ENCODE measurements around the gene TMUB2. TPM values are rescaled to one million over a fixed set of nuclear protein-coding genes. Genes with fewer than 3 reads are reported as not detected.

Gene TMUB2
- total RNA-seq, 1 donor from 2014 or later, result 16.4 TPM

DNA sequence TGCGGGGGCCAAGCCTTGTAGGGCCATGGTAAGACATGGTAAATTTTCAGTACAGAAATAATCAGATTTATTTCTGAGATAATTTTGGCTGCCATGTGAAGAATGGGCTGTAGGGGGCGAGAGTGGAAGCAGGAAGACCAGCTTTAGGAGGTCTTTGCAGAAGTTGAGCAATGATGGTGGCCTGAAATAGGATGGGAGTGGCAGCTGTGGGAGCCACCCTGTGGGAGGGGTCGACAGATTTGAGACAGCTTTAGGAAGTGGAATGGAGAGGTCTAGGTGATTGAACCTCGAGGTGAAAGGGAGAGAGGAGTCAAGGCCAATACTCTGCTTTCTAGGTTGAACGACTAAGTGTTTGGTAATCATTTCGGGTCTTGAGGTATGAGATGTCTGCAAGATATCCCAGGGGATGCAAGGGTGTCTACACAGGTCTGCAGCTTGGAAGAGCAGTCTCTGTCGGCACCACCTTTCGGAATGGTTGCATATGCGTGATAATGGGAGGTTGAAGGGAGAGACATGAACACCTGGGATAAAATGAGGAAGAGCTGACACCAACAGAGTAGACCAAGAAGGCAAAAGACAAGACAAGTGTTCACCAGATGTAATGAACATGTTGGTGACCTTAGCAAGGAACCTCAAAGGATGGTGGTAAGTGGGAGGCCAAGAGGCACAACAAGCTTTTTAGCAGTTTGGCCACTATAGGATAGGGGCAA is 17.1 kb downstream of the TMUB2 start:
- no peak for DNase-seq

DNA sequence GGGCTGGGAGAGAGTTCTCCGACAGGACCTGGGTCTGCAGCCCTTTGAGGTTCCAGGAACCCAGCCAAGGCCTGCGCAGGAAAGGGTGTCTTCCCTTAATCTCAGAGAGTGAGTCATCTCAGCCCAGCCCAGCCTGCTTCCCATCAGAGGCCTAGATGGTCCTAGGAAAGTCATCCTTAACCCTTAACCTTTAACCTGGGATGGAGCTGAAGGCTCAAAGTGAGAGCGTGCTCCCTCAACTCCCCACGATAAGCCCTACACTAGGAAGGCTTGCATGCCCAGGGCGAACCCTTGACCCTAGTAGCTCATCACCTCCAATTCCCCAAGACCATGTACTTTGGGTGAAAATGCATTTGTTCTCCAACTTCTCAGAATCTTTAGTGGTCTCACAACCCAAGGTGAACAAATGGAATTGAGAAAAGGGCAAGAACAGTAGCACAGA is 17.7 kb downstream of the TMUB2 start:
- no peak for DNase-seq

DNA sequence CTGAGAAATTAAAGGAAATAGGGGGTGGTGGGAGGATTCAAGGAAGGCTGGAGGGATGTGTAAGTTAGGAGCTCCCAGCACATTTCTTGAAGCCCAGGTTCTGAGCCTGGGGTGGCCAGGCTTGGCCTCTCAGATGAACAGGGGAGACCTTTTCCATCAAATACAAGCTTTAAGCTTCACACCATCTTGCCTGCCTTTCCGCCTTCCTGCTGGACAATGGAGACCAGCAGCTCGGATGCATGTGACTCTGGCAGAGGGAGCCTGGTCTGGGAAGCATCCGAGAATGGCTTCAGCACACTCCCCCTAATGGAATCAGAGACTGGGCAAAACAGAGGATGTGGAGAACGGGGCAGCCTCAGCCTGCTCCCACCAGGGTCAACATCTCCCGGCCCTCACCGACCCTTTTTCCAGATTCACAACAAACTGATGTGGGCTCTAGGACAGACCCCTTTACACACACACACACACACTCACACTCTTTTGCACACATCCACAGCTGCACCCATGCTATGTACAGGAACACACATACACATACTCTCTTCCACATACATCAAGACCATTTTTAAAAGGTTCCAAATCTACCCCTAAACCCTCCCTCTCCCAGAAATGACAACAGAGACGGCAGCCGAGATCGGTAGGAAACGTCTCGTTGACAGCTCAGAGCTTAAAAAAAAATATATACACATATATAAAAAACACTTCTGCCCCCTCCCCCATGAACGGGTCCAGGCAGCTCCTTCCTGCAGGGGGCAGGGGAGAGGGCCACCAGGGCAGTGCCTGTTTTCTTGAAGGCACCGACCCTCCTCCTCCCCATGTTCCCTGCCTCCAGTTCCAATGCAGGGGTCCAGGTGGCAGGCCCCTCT is 19.4 kb downstream of the TMUB2 start:
- DNase-seq, result no peak

DNA sequence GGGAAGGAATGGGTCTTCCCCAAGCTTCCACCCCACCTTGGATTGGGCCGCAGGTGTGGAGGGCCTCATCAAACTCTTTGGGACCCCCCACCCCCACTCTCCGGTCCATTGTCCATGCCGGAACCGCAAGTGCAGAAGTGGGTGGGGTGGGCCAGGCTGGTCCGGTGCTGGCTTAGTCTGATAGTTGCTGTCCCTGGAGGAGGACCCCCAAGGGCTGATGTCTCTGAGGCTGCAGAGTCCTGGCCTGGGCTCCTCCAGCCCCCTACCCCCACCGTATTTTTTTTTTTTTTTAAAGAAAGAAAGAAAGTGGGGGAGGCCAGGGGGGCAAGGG is 20.0 kb downstream of the TMUB2 start:
- no peak for DNase-seq

DNA sequence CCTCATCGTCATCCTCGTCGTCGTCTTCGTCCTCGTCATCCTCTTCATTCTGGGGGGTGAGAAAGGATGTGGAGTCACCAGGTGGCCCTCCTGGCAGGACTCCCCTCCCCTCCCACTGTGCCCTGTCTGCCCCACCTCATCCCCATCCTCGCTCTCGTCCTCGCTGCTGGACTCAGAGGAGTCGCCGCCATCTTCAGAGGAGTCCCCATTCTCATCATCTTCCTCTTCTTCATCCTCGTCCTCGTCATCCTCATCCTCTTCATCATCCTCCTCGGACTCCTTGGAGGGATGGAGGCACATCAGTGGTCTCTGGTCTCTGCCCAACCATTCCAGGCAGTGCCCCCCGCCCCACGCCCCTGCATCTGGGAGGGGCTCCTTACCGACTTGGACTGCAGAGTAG is 20.5 kb downstream of the TMUB2 start:
- no peak for DNase-seq

DNA sequence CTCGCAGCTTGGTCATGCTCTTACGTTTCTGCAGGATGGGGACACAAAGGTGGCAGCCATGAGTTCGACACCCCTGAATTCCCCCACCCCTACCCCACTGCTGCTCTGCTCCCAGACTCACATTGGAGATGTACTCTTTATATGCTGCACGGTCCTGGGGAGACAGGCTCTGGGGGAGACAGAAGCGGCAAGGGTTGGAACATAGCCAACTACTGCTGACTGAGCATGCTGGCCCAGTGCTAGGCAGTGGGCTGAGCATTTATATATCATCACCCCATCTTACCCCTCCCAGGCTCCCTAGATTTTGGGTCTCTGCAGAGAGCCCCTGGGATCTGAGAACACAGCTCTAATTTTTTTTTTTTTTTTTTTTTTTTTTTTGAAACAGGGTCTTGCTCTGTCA is 21.0 kb downstream of the TMUB2 start:
- DNase-seq, result no peak

DNA sequence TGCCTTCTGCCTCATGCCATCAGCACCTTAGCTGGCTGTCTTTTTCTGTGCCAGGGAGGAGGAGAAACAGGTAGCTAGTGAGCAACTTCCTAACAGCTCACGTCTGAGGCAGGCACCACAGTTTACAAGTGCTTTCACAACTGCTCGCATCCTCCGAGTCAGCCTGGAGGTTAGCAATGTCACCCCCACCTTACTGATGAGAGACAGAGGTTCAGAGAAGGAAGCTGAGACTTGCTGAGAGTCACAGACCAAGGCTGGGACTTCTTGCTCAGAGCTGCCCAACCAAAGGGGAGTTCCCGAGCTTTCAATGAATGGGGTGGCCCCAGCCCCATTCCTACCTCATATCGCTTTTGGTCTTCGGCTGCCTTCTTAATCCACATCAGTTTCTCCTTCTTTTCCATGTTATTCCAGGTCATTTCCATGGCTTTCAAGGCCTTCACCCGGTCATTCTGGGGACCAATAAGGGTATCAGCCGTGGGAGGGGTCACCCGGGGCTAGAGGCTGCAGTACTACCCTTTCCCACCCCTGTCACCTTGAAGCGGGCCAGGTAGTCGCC is 23.1 kb downstream of the TMUB2 start:
- no peak for DNase-seq

DNA sequence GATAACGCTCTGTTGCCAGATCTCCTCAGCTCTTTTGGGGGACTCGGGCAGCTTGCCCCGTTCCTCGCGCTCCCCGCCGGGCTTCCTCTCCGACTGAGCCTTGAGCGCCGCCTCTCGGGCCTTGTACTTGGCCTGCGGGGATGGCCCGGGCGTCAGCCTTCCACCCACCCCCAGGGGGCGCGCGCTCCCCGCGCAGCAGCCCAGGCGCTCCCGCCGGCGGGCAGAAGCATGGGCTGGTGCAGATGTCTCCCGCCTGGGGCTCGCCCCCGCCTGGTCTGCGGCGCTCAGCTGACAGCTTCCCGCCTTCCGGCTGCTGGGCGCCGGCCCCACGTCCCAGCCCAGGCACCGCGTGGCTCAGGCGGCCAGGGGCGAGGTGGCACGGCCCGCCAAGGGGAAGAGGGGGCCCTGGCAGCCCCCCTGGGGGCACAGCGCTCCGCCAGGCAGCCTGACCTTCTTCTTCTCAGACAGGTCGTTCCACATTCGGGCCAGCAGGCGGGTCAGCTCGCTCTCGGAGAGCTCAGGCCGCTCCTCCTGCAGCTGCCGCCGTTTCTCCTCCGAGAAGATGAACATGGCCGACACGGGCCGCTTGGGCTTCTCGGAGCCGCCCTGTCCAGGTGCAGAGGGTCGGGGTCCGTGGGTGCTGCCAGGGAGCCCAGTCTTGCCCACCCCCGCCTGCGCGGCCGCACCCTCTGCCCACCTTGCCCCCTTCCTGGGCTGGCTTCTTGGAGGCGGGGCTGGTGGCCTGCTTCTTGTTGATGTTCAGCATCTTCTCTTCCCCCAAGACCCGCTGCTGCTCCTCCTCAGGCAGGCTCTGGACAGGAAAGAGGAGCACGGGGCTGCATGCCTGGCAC is 23.8 kb downstream of the TMUB2 start:
- DNase-seq, result peak; percentile 63

DNA sequence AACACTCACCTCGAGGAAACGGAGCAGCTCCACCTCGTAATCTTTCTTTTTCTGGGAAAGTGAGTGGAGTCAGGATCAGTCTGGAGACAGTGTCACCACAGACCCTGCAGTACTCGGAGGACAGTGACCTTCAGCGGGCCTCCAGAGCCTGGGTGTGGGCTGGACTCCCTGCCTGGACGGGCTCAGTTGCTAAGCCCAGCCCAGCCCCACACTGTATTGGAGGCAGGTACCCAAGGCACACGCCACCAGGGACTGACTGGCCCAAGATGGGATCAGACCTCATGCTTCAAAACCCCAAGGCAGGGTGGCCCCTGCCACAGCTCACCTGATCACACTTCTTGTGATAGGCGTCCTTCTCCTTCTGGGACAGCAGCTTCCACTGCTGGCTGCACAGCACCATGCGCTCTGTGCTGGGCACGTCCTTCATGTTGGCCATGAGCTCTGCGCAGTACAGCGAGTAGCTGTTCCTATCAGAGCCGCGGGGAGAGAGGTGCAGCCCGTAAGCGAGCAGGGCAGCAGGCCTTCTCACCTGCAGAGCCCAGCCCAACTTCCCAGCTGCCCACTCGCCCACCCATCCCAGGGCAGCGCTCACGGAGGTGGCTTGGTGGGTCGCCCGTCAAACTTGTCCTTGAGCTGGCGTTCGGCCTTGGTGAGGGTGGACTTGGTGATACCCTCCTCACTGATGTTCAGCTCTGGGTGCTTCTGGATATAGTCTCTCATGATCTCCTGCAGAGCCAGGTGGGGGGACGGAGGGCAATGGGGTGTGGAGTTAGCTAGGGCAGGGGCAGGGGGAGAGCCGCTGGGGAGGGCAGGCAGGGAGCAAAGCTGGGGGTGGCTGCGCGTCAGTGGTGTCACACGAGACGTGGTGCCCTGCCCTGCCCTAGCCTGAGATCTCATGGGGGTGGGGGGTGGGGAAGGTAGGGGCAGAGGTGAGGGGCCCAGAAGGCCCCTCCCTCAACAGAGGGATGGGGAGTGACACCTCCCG is 24.8 kb downstream of the TMUB2 start:
- no peak for DNase-seq

DNA sequence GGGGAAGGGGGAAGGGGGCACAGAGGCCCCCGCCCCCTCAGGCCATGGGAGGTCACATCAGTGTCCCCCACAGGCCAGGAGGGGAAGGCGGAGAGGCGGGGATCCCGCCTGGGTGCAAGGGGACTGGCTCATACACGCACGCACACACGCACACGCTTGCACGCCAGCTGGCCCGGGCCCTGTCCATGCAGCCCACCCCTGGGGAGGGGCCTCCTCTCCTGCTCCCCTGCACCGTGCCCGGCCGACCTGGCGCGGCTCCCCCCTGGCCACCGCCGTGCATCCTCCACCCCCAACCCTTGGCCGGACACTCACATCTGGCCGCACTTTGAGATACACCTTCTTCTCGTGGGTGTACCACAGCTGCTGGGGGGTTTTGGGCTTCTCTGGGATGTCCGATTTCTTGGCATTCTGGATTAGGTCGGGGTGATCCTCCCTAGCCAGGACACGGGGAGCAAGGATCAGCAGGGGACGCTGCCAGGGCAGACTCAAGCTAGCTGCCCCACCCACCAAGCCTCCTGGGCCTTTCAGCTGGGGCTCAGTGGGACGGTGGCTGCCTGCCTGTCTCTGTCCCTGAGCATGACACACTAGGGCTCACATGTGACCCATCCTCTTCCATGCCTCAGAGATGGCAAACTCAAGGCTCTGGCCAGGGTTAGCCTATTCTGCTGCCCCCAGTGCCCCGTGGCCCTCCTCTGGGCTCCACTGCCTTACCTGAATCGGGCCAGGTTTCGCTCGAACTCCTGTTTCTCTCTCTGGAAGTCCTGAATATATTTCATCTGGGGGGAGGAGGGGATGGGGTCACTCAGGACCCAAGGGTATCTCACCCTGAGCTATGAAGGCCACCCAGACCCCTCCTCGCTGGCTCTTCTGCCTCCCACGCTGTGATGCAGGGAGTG is 26.0 kb downstream of the TMUB2 start:
- no peak for DNase-seq

DNA sequence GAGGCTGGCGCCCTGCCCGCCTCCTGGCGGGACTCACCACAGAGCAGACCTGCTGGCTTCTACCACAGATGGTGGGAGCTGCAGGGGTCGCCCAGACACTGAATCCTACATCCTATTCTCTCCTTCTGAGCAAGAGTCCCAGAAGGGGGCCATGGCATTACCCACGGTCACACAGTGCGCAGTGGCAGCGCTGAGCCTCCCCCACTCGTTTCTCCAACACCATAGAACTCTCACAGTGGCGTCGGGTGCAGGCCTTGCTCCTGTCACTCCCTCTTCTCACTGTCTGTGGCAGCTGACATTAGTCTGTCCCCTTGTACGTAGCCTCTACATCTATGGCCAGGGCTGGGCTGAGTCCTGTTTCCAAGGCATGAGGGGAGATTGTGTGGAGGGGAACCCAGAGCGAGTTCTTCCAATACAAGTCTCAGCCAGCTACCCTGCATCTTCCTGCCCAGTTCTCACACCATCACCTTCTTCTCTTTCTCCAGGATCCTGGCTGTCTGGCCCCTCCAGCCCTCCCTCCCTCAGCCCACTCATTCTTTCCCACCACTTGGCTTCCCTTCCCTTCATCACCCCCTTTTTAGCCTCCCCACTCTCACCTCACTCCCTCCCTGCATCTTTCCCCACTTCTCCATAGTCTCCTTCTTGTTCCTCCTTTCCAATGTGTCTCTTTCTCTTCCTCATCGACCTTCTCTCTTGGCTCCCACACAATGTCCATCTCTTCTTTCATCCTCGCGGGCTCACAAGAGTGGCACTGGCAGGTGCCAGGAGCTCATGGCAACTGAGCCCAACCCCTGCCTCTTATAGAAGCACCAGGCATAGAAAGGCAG is 26.8 kb downstream of the TMUB2 start:
- no peak for DNase-seq

DNA sequence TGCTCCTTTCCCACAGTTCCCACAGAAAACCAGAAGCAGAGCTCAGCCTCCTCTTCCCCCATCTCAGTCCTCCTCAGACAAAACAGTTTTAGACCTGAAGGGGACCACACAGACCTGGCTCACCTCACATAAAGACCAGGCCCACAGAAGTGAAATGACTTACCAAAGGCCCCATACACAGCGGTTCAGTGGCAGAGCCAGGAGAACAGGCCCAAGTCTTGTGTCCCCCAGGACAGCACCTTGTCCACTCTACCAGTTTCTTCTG is 27.4 kb downstream of the TMUB2 start:
- DNase-seq, result no peak

DNA sequence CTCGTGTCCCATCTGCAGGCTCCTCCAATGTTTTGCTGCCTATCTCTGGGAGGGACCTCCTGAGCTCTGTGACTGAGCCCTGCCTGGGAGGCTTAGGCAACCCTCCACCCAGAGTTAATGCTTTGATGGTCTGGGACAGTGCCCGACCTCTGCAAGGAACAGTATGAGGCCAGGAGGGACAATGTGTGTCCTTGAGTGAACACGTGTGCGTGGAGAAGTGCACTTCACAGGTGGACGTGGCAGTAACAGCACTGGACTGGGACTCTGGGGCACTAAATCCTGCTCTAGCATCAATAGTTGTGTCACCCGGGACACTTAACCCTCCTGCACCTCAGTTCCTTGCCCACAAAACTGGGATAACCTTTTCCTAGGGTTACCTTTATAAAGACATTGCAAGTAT is 28.1 kb downstream of the TMUB2 start:
- no peak for DNase-seq

DNA sequence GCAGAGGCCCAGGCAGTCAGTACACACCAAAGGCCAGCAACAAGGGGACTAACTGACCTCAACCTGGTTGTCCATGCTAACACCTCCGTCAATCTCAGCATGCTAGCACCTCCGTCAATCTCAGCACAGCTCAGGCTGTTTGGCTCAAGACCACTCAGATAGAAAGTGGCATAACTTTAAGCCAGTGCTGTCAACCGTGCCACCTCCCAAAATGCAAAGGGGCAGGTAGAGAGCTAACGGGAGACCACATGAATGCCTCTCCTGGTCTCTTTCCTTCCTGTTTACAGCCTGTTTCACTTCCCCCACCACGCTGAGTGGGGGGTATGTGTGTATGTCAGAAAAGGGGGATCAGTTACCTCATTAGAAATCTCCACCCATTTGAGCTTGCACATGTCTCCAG is 29.4 kb downstream of the TMUB2 start:
- DNase-seq, result no peak

DNA sequence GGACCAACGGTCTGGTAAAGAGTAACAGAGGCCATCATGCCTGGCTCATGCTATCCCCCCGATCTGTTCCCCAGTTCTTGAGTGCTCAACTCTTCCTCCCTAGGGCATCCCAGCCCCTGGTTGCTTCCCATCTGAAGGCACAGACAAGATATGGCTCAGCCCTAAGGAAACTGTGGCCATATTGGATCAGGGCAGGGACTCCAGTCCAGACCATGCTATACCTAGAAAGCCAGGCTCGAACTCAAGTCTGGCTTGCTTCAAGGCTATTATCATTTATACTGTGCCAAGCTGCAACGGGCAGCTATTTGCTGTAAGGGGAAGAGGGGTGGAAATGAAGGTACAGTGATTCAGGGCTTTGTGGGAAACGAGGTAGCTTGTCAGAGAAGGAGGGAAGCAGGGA is 29.9 kb downstream of the TMUB2 start:
- no peak for DNase-seq

DNA sequence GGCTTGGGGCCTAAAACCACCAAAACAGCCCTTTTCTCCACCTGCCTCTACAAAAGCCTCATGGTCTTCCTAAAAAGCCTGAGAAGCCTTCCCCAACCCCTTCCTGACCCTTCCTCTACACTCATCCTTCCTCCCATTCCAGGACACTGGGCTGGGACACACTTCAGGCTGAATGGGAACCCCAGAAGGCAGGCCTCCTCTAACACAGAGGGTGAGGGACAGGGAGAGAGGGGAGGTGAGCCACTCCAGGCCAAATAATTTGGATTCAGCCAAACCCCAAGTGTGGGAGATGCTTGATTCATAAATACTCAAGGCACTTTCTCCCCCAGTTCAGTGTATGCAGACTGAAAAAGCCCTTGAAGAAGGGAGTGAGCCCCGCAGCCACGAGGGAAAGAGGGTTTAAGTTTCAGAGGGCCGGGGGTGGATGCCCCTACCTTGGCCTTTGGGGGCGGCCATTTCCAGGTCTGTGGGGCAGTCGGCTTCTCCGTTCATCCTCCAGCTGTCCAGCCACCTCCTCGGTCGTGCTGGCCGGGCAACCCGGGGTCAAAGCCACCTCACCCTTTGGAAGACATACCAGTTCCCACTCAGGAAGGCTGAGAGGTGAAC is 31.1 kb downstream of the TMUB2 start:
- no peak for DNase-seq

DNA sequence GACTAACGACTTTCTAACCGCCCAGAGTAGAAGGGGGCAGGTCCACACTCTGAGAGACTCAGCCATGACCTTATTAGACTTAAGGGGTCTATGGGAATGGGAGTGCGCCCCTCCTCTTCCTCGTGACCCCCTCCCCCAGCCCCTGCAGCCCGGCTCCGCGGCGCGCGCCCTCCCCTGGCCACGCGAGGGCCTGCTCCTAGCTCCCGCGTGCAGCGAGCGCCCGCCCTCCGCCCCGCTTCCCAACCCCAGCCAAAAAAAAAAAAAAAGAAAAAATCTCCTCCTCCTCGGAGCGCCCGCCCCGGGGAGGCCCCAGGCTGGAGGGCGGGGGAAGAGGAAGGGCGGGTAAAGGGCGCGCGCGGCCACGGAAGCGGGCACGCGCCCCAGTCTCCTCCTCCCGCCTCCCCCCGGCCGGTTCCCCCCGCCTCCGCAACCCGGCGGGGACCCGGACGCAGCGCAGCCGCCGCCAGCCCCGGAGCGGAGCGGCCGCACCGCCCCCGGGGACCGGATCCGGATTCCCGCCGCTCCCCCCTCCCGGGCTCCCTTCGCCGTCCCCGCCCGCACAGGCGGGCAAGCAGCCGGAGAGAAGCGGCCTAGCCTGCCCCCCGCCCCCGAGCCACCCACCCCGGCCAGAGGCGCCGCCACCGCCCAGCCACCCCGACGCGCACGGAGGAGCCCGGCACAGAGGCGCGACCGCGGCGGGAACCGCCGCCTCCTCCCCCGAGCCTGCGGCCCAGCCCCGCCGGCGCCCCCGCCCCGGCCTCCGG is 31.8 kb downstream of the TMUB2 start:
- peak; percentile 84 for DNase-seq

DNA sequence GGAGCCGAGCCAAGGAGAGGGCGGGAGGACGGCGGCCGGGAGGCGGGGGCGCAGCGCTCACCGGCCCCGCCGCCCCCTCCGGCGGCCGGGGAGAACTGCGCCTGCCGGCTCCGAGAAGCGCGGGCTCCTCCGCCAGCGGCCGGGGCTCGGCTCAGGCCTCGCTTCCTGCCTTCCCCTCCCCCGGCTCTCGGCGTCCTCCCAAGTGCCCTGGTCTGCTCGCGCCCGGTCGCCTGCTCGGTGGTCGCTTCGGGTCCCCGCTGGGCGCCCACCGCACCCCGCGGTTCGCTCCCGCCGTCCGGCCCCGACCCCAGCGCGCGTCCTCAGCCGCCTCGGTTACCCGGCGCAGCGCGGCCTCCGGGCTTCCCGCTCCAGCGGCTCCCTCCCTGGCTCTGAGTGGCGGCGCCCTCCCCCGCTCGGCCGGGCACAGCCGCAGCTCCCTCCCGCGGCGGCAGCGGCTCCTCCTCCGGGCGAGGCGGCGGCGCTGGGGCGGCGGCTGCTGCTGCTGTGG is 32.4 kb downstream of the TMUB2 start:
- DNase-seq, result peak; percentile 60
